Measurements from ENCODE around the gene ZNF674.
"Not testable (repeated sequence)": the region's sequence is repeated elsewhere in the genome, so short reads cannot be mapped to it uniquely, and the experiment has no call there.

Gene ZNF674

DNA sequence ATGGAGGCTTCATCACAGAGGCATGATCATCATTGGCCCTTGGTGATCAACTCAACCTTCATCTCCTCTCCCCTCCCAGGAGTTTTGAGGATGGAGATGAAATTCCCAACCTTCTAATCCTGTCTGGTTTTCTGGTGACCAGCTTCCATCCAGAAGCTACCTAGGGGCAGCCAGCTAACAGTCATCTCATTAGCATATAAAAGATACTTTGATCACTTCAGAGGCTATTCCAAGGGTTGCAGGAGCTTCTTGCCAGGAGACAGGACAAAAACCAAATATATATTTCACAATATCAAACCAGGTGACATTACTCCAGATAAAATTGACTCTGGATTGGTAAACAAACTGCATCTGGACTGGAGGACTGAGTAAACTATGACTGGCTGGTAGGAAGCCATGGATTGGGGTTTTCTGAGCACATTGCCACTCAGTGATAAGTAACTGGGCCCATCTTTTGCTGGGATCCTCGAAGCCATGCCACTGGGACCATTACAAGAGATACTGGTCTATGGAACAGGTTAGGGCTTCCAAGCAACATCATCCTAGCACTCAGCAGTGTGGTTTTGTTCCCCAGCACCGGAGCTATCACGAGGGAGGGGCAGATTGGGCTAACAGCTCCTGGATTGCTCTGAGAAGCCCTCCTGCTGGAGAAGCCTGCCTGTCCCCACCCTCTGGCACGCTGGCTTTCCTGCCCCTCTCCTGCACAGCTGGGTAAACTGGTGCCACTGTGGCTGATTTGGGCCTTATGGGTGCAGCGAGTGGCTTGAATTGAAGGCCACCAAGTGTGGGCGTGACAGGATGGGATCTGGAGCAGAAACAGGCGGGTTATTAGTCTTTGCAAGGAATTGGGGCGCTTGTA, 84.2 kb downstream of the ZNF674 start:
- not testable (repeated sequence) for DNase-seq

DNA sequence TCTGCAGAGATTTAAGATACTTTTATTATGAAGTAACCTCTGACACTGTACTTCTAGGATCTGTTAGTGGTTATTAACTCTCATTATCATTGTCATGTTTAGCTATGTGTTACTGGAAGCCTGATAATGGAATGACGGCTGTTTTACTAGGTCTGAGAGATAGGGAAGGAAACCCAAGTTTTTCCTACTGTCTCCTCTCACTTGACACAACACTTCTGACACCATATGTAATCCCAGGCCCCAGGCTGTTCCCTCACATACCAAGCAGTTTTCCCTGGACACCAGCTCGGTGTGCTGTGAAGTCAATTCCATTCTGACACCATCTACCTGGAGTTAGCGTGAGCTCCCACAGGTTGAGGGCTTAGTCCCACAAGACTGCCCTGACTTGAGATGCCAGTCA, 85.6 kb downstream of the ZNF674 start:
- DNase-seq: no peak

- DNase-seq: no peak
Observed at GRCh38 chrX:46456125-46456922, 88.9 kb downstream of the ZNF674 start.

All from activated gamma-delta T cell treated with Interleukin-2 at 50 U/mL for 16 hours (primary cell).